Right lobe of liver (tissue), 6 donors: ENCODE data around the gene FAM240A. TPM values are rescaled to one million over a fixed set of nuclear protein-coding genes. Genes with fewer than 3 reads are reported as not detected.

Experiments
- ATAC-seq, 4 donors: fragments of 200-7000 bp; cut with Tn5 transposase; one replicate each; pipeline ENCODE4 v1.9.1; 2020; ENCODE audit warnings: mild to moderate bottlenecking in 4 of 4, moderate library complexity in 4 of 4
- DNase-seq, 3 donors: peaks; one replicate each; pipeline ENCODE4 v3.0.0-alpha.2; 2020
- H3K27ac ChIP-seq, 3 donors: fragments of 200-600 bp; one replicate each; pipeline ENCODE4 v1.8.0; 2022
- H3K27me3 ChIP-seq, 2 donors: fragments of 200-600 bp; one replicate each; pipeline ENCODE4 v1.8.0; 2022
- H3K36me3 ChIP-seq, 4 donors: fragments of 200-600 bp; sonication (generic) in 1 of 4; one replicate each; pipeline versions ENCODE4 v1.5.1 to v1.8.0; 2017 to 2022; ENCODE audit warnings: control low read depth in 1 of 4
- H3K4me1 ChIP-seq, 4 donors: fragments of 200-600 bp; sonication (generic) in 1 of 4; one replicate each; pipeline versions ENCODE4 v1.5.1 to v1.8.0; 2017 to 2022; ENCODE audit warnings: control low read depth in 1 of 4
- H3K4me3 ChIP-seq, 3 donors: fragments of 200-600 bp; one replicate each; pipeline ENCODE4 v1.8.0; 2022
- H3K9me3 ChIP-seq, 4 donors: fragments of 200-600 bp; sonication (generic) in 1 of 4; one replicate each; pipeline versions ENCODE4 v1.5.1 to v1.8.0; 2017 to 2022; ENCODE audit warnings: control low read depth in 1 of 4
- POLR2A ChIP-seq: fragments of 450-650 bp; IDR thresholded peaks from one replicate; pipeline ENCODE4 v1.6.1; 2017; ENCODE audit warnings: antibody characterized with exemption, mild to moderate bottlenecking
- WGBS: methylation state at CpG from one replicate; pipeline ENCODE4 v1.1.6; 2018; ENCODE audit warnings: low coverage, low lambda C conversion rate; ENCODE audit not compliant: insufficient coverage; ENCODE audit errors: missing lambda C conversion rate; 5-methylcytosine and 5-hydroxymethylcytosine counted together
- intact Hi-C, 2 donors: fragments of 100-400 bp; cut with DNase I; formaldehyde crosslinking; loops; one replicate each; pipeline versions ENCODE4 v1.11.2 to v1.14.1; 2022
- total RNA-seq, 6 experiments: library from RNA; depleted of rRNA in 2 of 6; stranded (reverse); fragments of >200 nt in 2 of 6; fragmentation: NEBNext Ultra II Directional in 3 of 6; extraction: Animal tissue kit (Norgen Biotek cat#: 25700) in 3 of 6; gene quantifications; one replicate each; pipeline versions ENCODE4 v1.1.0 to v1.2.4, GENCODE V29; 2016 to 2023
- TF ChIP-seq, protein P1 (sequence below), 4 donors: fragments of 200-600 bp in 3 of 4; fragments of 450-650 bp in 1 of 4; IDR thresholded peaks; one replicate each; pipeline versions ENCODE4 v1.5.1 to v1.8.0; 2016 to 2022; ENCODE audit warnings: antibody characterized with exemption in 4 of 4, mild to moderate bottlenecking in 2 of 4
- donor health status: DM: no; HTN: yes; CAD: no.
- donor health status: DM: no; HTN: no; CAD: no.
- donor health status: DM: no; HTN: no; CAD: no.
- donor health status: DM: no; HTN: yes; CAD: no.
- donor health status: DM: no; HTN: yes; CAD: no.

The FAM240A gene
- total RNA-seq, 6 experiments from 2014 or later: not detected

DNA sequence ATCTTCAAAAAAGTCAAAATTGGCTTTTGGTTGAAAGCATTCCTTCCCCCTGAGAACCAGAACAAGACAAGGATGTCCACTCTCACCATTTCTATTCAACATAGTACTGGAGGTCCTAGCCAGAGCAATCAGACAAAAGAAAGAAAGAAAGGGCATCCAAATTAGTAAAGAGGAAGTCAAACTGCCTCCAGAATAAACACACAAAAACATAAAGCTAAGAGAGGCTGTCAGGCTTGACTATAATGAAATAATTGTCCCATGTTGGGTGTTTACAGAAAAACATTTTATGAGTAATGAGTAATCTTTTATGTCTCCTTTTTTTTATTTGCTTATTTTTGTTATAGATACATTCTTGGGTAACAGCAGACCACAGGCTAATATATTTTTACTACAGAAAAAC lies 18.3 kb upstream of the FAM240A start:
- Histone ChIP-seq H3K27ac (no peak overlapping the region), H3K4me1 (no peaks in the 10 kb centered on the region), H3K36me3 (no peaks in the 10 kb centered on the region), H3K9me3 (no peaks in the 10 kb centered on the region), H3K27me3 (no peaks in the 10 kb centered on the region), H3K4me3 (no peak overlapping the region)
- ATAC-seq (no peak), DNase-seq (no peak)
- intact Hi-C loops: no loop called here
- no peak for TF ChIP-seq POLR2A
- TF ChIP-seq, protein P1, sequence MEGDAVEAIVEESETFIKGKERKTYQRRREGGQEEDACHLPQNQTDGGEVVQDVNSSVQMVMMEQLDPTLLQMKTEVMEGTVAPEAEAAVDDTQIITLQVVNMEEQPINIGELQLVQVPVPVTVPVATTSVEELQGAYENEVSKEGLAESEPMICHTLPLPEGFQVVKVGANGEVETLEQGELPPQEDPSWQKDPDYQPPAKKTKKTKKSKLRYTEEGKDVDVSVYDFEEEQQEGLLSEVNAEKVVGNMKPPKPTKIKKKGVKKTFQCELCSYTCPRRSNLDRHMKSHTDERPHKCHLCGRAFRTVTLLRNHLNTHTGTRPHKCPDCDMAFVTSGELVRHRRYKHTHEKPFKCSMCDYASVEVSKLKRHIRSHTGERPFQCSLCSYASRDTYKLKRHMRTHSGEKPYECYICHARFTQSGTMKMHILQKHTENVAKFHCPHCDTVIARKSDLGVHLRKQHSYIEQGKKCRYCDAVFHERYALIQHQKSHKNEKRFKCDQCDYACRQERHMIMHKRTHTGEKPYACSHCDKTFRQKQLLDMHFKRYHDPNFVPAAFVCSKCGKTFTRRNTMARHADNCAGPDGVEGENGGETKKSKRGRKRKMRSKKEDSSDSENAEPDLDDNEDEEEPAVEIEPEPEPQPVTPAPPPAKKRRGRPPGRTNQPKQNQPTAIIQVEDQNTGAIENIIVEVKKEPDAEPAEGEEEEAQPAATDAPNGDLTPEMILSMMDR (IDR thresholded peaks at IDR 0.05): no peak

DNA sequence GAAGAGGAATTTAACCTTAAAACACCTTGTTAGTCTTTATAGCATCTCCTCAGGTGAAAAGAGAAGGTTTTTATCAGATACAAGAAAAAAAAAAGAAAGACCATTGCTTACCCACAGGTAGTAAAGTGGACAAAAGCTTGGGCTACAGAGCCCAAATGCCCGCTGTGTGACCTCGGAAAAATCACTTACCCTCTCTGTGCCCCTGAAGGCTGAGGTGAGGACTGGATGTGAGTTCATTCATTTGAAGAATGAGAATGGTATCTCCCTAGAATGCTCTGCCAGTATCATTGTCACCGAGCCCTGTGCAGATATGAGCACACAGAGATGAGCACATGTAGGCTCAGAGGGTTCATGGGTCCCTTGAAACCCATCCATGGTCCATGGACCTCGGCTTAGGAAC lies 17.6 kb upstream of the FAM240A start:
- no peak overlapping the region for H3K27ac ChIP-seq
- H3K9me3 ChIP-seq: no peaks in the 10 kb centered on the region
- DNase-seq (no peak), ATAC-seq (no peak)
- no peak overlapping the region for H3K4me3 ChIP-seq
- WGBS: 95% methylated on average over 3 of the region's 4 CpGs
- TF ChIP-seq POLR2A: no peak
- TF ChIP-seq, protein P1 (IDR thresholded peaks at IDR 0.05): no peak
- H3K4me1 ChIP-seq: no peaks in the 10 kb centered on the region
- H3K27me3 ChIP-seq: no peaks in the 10 kb centered on the region
- intact Hi-C loops: no loop called here
- H3K36me3 ChIP-seq: no peaks in the 10 kb centered on the region

DNA sequence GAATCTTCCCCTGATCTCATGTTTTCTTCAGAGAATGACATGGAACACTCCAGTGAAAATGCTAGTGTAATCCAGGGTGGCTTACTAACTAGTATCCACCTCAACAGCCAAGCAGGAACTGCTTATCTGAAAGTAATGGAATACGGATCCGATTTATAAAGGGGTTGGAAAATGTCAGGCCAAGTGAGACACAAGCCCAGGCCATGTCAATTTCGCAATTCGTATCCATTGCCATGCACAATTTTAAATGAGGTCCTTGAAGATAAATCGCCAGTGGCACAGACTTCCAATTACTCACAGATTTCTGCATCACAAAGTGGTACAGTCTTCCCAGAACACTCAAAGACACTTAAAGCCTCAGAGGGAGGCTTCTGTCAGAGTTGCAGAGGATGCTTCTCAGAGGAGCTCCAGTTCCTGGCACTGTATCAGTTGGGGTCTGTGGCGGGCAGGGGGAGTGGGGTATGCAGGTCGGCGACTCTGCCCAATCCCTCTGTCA lies 16.5 kb upstream of the FAM240A start:
- H3K9me3 ChIP-seq: no peaks in the 10 kb centered on the region
- H3K4me3 ChIP-seq: no peak overlapping the region
- DNase-seq (no peak), ATAC-seq (no peak)
- no peaks in the 10 kb centered on the region for H3K4me1 ChIP-seq
- H3K27ac ChIP-seq: no peak overlapping the region
- intact Hi-C loops: no loop called here
- TF ChIP-seq, protein P1 (IDR thresholded peaks at IDR 0.05): no peak
- no peaks in the 10 kb centered on the region for H3K27me3 ChIP-seq
- H3K36me3 ChIP-seq: no peaks in the 10 kb centered on the region
- 80% methylated on average over 5 of the region's 8 CpGs for WGBS

DNA sequence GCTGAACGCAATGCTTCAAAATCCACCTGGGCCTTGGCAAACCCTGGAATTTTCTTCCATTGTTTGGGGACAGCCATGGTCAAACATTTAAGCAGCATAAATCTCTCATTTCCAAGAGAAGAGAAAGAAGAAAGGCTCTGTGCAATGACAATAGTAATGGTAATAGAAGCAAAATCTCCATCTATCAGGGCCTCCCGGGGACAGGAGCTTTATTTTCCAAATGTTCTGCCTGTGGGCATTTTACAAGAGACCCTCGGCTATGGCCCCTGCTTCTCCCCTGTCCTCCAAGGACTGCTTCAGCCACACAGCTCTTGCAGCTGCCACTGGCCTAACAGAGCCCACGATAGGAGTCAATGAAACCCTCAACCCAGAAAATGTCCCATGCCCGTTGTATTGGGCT lies 12.7 kb upstream of the FAM240A start:
- no peaks in the 10 kb centered on the region for H3K36me3 ChIP-seq
- intact Hi-C loops: no loop called here
- no peak overlapping the region for H3K27ac ChIP-seq
- H3K4me3 ChIP-seq: no peak overlapping the region
- no peak for ATAC-seq
- no peaks in the 10 kb centered on the region for H3K27me3 ChIP-seq
- no peaks in the 10 kb centered on the region for H3K9me3 ChIP-seq
- H3K4me1 ChIP-seq: no peaks in the 10 kb centered on the region
- DNase-seq: no peak
- 79% methylated on average over 3 of the region's 5 CpGs for WGBS
- TF ChIP-seq, protein P1 (IDR thresholded peaks at IDR 0.05): no peak
- TF ChIP-seq POLR2A: no peak

DNA sequence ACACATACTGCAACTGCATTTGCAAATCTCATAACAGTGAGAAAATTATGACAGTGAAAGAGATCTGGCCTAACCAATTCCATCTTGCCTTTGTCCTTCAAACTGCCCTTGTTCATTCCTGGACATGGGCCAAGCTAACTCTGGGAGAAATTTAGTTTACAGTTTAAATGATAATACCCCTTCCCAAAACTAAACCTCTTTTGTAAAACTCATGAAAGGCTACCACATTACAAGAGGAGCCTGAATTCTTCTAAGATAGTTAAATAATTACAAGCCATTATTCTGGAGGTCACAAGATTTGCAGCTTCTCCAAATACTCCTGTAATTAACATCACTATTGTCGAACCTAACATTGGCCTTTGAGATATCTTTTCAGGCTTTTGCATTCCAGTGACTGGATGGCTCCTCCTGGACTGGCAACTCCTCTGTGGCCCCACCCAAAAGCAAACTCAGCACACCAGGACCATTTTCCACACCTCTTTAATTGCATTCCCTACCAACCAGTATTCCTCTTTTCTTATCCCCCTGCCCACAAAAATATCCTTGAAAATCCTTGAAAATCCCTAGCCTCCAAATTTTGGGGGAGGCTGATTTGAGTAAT lies 8.8 kb upstream of the FAM240A start:
- no peak for DNase-seq
- intact Hi-C loops: no loop called here
- H3K36me3 ChIP-seq: no peaks in the 10 kb centered on the region
- H3K4me1 ChIP-seq: no peaks in the 10 kb centered on the region
- no peak for TF ChIP-seq POLR2A
- TF ChIP-seq, protein P1 (IDR thresholded peaks at IDR 0.05): no peak
- H3K27me3 ChIP-seq: no peaks in the 10 kb centered on the region
- ATAC-seq: no peak
- WGBS: 87% methylated on average over 1 of the region's 1 CpG
- H3K9me3 ChIP-seq: no peaks in the 10 kb centered on the region
- no peak overlapping the region for H3K27ac ChIP-seq
- H3K4me3 ChIP-seq: no peak overlapping the region
